Mesenchymal stem cell (in vitro differentiated cells and primary cell): Measurements from ENCODE around the gene MKLN1.

Experiments used
- DNase-seq: peaks from one replicate; pipeline ENCODE4 v3.0.0-alpha.2; 2013
- H2AFZ ChIP-seq: one replicate; pipeline ENCODE4 v1.6.1; 2013; ENCODE audit warnings: low read depth, mild to moderate bottlenecking, control low read depth, inconsistent platforms, low read length, moderate library complexity
- H2AK5ac ChIP-seq: 2 replicates; pipeline ENCODE4 v1.6.1; 2013; ENCODE audit warnings: low read length, moderate library complexity, mild to moderate bottlenecking, inconsistent platforms; ENCODE audit not compliant: severe bottlenecking
- H2BK120ac ChIP-seq: one replicate; pipeline ENCODE4 v1.6.1; 2013; ENCODE audit warnings: low read depth, mild to moderate bottlenecking, inconsistent platforms, low read length, moderate library complexity
- H2BK12ac ChIP-seq, 2 experiments: one replicate each; pipeline ENCODE4 v1.6.1; 2013; ENCODE audit warnings: inconsistent platforms in 2 of 2, low read length in 2 of 2, mild to moderate bottlenecking in 2 of 2, moderate library complexity in 2 of 2, control low read depth in 1 of 2
- H2BK15ac ChIP-seq: one replicate; pipeline ENCODE4 v1.6.1; 2013; ENCODE audit warnings: mild to moderate bottlenecking, low read depth, inconsistent platforms; ENCODE audit not compliant: poor library complexity, severe bottlenecking
- H2BK5ac ChIP-seq: 2 replicates; pipeline ENCODE4 v1.6.1; 2013; ENCODE audit warnings: low read depth, mild to moderate bottlenecking, low read length, control low read depth, inconsistent platforms; ENCODE audit not compliant: poor library complexity, severe bottlenecking
- H3K14ac ChIP-seq, 2 experiments: one replicate each; pipeline ENCODE4 v1.6.1; 2013; ENCODE audit warnings: inconsistent platforms in 2 of 2, low read length in 2 of 2, control low read depth in 1 of 2, mild to moderate bottlenecking in 1 of 2, moderate library complexity in 1 of 2
- H3K18ac ChIP-seq, 2 experiments: one replicate each; pipeline ENCODE4 v1.6.1; 2013; ENCODE audit warnings: inconsistent platforms in 2 of 2, low read length in 2 of 2, control low read depth in 1 of 2, low read depth in 1 of 2, mild to moderate bottlenecking in 1 of 2
- H3K23ac ChIP-seq, 2 experiments: one replicate each; pipeline ENCODE4 v1.6.1; 2013; ENCODE audit warnings: inconsistent platforms in 2 of 2, low read length in 2 of 2, mild to moderate bottlenecking in 2 of 2, moderate library complexity in 2 of 2, control low read depth in 1 of 2
- H3K27ac ChIP-seq: 2 replicates; pipeline ENCODE4 v1.5.1; 2013; ENCODE audit warnings: mild to moderate bottlenecking, moderate library complexity, low read length, control low read depth, inconsistent platforms; ENCODE audit not compliant: poor library complexity, severe bottlenecking
- H3K27me3 ChIP-seq, 2 experiments: 2 replicates each; pipeline versions ENCODE4 v1.6.1 to v1.7.0; 2013; ENCODE audit warnings: low read length in 2 of 2, mild to moderate bottlenecking in 2 of 2, moderate library complexity in 2 of 2, control low read depth in 1 of 2, inconsistent platforms in 1 of 2; ENCODE audit not compliant: control insufficient read depth in 1 of 2, insufficient read depth in 1 of 2
- H3K36me3 ChIP-seq, 2 experiments: 2 replicates each; pipeline versions ENCODE4 v1.6.1 to v1.7.0; 2013; ENCODE audit warnings: low read length in 2 of 2, control low read depth in 1 of 2, inconsistent platforms in 1 of 2, low read depth in 1 of 2, mild to moderate bottlenecking in 1 of 2; ENCODE audit not compliant: insufficient read depth in 2 of 2, control insufficient read depth in 1 of 2
- H3K4ac ChIP-seq, 2 experiments: one replicate each; pipeline ENCODE4 v1.6.1; 2013; ENCODE audit warnings: inconsistent platforms in 2 of 2, low read length in 2 of 2, mild to moderate bottlenecking in 2 of 2, moderate library complexity in 2 of 2, control low read depth in 1 of 2, low read depth in 1 of 2
- H3K4me1 ChIP-seq: 2 replicates; pipeline ENCODE4 v1.6.1; 2013; ENCODE audit warnings: low read depth, low read length, control low read depth; ENCODE audit not compliant: control insufficient read depth, insufficient read depth
- H3K4me2 ChIP-seq: 2 replicates; pipeline ENCODE4 v1.6.1; 2013; ENCODE audit warnings: low read length, mild to moderate bottlenecking, inconsistent platforms; ENCODE audit not compliant: poor library complexity, severe bottlenecking
- H3K4me3 ChIP-seq, 2 experiments: 2 replicates each; pipeline versions ENCODE4 v1.5.1 to v1.7.0; 2013; ENCODE audit warnings: low read length in 2 of 2, mild to moderate bottlenecking in 2 of 2, control low read depth in 1 of 2, low read depth in 1 of 2; ENCODE audit not compliant: insufficient read depth in 1 of 2
- H3K79me1 ChIP-seq: replicated peaks from 2 replicates; pipeline ENCODE4 v1.6.1; 2013; ENCODE audit warnings: mild to moderate bottlenecking, control low read depth, low read length, inconsistent platforms; ENCODE audit not compliant: poor library complexity, severe bottlenecking
- H3K9ac ChIP-seq: 2 replicates; pipeline ENCODE4 v1.7.0; 2013; ENCODE audit warnings: mild to moderate bottlenecking, low read length, moderate library complexity
- H3K9me3 ChIP-seq: 2 replicates; pipeline ENCODE4 v1.7.0; 2013; ENCODE audit warnings: mild to moderate bottlenecking, low read length; ENCODE audit not compliant: control insufficient read depth
- H4K8ac ChIP-seq: one replicate; pipeline ENCODE4 v1.6.1; 2013; ENCODE audit warnings: inconsistent platforms, mild to moderate bottlenecking, low read length, moderate library complexity
- H4K91ac ChIP-seq: one replicate; pipeline ENCODE4 v1.6.1; 2013; ENCODE audit warnings: mild to moderate bottlenecking, low read length, inconsistent platforms
- WGBS: methylation state at CpG from one replicate; pipeline ENCODE4 v1.1.7; 2013; ENCODE audit warnings: mixed read lengths; 5-methylcytosine and 5-hydroxymethylcytosine counted together

MKLN1 gene

GRCh38 chr7:131403322-131403721 lies 75.6 kb downstream of the MKLN1 start:
- peaks cover 6 to 56% of the 10 kb centered on the region in 2 experiments for H3K36me3 ChIP-seq
- H2BK12ac ChIP-seq, result no peak overlapping the region
- H3K23ac ChIP-seq, result no peak overlapping the region
- DNase-seq, result no peak
- WGBS, result 93% methylated on average over 2 of the region's 2 CpGs
- H2BK120ac ChIP-seq, result no peak overlapping the region
- no peak overlapping the region for H2BK5ac ChIP-seq
- no peak overlapping the region for H4K8ac ChIP-seq
- H3K4me3 ChIP-seq, result no peak overlapping the region
- no peak overlapping the region for H3K14ac ChIP-seq
- H2AK5ac ChIP-seq, result no peak overlapping the region
- H2BK15ac ChIP-seq, result no peak overlapping the region
- no peak overlapping the region for H3K27ac ChIP-seq
- H3K27me3 ChIP-seq, result no peaks in the 10 kb centered on the region
- H3K4me2 ChIP-seq, result no peak overlapping the region
- no peak overlapping the region for H3K18ac ChIP-seq
- H3K9ac ChIP-seq, result no peak overlapping the region
- H3K9me3 ChIP-seq, result peaks cover 17% of the 10 kb centered on the region
- H2AFZ ChIP-seq, result no peak overlapping the region
- H3K79me1 ChIP-seq, result peaks cover 14% of the 10 kb centered on the region
- H4K91ac ChIP-seq, result no peak overlapping the region
- H3K4ac ChIP-seq, result no peak overlapping the region
- no peaks in the 10 kb centered on the region for H3K4me1 ChIP-seq

DNA sequence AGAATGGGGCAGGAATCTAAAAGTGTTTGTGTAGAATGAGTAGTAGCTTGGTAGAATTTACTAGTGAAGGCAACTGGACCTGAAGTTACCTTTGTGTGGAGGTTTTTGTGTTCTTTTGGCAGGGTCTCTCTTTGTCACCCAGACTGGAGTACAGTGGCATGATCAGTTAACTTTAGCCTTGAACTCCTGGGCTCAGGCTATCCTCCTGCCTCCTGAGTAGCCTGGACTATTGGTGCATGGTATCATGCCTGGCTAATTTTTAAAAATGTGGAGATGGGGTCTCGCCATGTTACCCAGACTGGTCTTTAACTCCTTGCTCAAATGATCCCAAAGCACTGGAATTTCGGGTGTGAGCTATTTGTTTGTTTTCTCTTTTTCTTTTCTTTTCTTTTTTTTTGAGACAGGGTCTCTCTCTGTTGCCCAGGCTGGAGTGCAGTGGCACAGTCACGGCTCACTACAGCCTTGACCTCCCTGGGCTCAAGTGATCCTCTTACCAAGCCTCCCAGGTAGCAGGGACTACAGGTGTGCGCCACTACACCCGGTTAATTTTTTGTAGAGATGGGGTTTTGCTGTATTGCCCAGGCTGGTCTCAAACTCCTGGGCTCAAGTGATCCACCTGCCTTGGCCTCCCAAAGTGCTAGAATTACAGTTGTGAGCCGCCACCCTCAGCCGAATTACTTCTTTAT lies 76.7 kb downstream of the MKLN1 start:
- no peak overlapping the region for H4K91ac ChIP-seq

DNA sequence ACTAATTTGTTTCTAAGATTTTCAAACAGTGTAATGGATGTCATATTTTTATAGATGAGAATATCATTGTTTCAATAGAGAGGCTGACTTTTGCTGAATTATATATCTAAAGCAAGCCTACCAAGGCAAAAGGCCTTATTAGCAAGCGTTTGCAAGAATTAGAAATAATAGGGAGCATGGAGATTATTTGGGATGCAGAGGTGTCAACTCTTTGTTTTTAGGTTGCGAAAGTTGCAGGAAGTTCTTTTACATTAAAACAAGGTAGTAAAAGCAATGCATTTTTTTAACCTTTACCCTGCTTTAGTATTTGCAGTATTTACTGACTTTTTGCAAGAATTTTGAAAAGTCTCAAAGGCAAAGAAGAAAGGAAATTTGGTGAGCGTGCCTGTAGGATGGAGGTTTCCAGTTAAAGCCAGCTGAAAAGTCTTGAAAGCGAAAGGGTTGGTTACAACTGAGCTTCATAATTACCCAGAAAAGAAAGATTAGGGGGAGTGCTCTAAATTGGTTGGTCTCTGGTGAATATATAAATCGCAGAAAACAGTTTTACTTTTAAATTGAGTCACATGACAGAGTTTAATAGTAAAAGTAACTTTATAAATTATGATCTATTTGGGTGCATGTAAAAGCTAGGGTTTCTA lies 81.6 kb downstream of the MKLN1 start:
- Histone ChIP-seq H2BK12ac (no peak overlapping the region), H2AK5ac (no peak overlapping the region)
- DNase-seq, result no peak

More for the DNA sequence above, 76.7 kb downstream of the MKLN1 start:
- Histone ChIP-seq H3K36me3 (peaks cover 6 to 53% of the 10 kb centered on the region in 2 experiments), H3K9me3 (peaks cover 17% of the 10 kb centered on the region), H4K8ac (no peak overlapping the region), H3K18ac (no peak overlapping the region), H2BK5ac (no peak overlapping the region), H3K4me3 (no peak overlapping the region), H3K14ac (no peak overlapping the region), H3K4ac (no peak overlapping the region), H2AK5ac (no peak overlapping the region), H2BK120ac (no peak overlapping the region), H3K27me3 (no peaks in the 10 kb centered on the region), H3K9ac (no peak overlapping the region), H3K27ac (no peak overlapping the region), H3K23ac (no peak overlapping the region), H3K4me2 (no peak overlapping the region), H2AFZ (no peak overlapping the region), H2BK15ac (no peak overlapping the region), H3K4me1 (no peaks in the 10 kb centered on the region), H2BK12ac (no peak overlapping the region), H3K79me1 (peaks cover 13% of the 10 kb centered on the region)
- 100% methylated on average over 4 of the region's 7 CpGs for WGBS
- no peak for DNase-seq

DNA sequence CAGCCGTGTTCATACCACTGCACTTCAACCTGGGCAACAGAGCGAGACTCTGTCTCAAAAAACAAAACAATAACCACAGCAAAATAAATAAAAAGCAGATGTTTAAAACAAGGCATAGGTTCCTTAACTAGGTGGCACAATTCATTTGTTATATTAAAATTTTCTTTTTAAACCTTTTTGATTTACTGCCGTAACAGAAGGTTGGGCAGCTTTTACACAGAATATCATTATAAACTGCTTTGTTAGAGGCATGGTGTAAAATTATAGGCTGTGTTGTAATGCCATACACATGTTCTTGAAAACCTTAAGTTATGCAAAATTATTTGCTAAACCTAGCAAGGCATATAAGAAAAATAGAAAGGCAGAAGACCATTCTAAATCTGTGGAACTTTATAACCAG lies 84.4 kb downstream of the MKLN1 start:
- Histone ChIP-seq H4K91ac (no peak overlapping the region), H3K36me3 (peaks cover 10 to 74% of the 10 kb centered on the region in 2 experiments), H2BK5ac (no peak overlapping the region), H3K18ac (no peak overlapping the region), H2AFZ (no peak overlapping the region), H3K14ac (no peak overlapping the region), H2AK5ac (no peak overlapping the region), H3K27me3 (no peaks in the 10 kb centered on the region), H2BK120ac (no peak overlapping the region), H4K8ac (no peak overlapping the region), H3K4me3 (no peak overlapping the region), H3K4me2 (no peak overlapping the region), H2BK12ac (no peak overlapping the region), H3K4ac (no peak overlapping the region), H3K27ac (no peak overlapping the region), H3K9ac (no peak overlapping the region), H2BK15ac (no peak overlapping the region), H3K79me1 (peaks cover 4% of the 10 kb centered on the region), H3K4me1 (peaks cover 2% of the 10 kb centered on the region), H3K9me3 (no peaks in the 10 kb centered on the region), H3K23ac (no peak overlapping the region)
- 100% methylated on average over 1 of the region's 3 CpGs for WGBS
- DNase-seq, result no peak

More for the DNA sequence above, 81.6 kb downstream of the MKLN1 start:
- Histone ChIP-seq H4K91ac (no peak overlapping the region), H3K4me1 (peaks cover 2% of the 10 kb centered on the region), H3K9me3 (no peaks in the 10 kb centered on the region), H3K9ac (no peak overlapping the region), H3K14ac (no peak overlapping the region), H3K4me3 (no peak overlapping the region), H3K79me1 (peaks cover 8% of the 10 kb centered on the region), H2BK5ac (no peak overlapping the region), H2BK120ac (no peak overlapping the region), H3K18ac (no peak overlapping the region), H4K8ac (no peak overlapping the region), H3K27me3 (no peaks in the 10 kb centered on the region), H3K4me2 (no peak overlapping the region), H3K23ac (no peak overlapping the region), H2AFZ (no peak overlapping the region), H2BK15ac (no peak overlapping the region), H3K4ac (no peak overlapping the region), H3K27ac (peak overlapping the region; percentile 75), H3K36me3 (peaks cover 11 to 56% of the 10 kb centered on the region in 2 experiments)
- 94% methylated on average over 3 of the region's 5 CpGs for WGBS
